Stimulated activated naive CD8-positive, alpha-beta T cell treated with anti-CD3 and anti-CD28 coated beads, Interleukin-15, amount 100 ng/mL, for 72 hours (primary cell): ENCODE measurements around the gene ANKRA2.

Source experiments
- ATAC-seq: fragments of 150-1000 bp; cut with Tn5 transposase; 2 replicates; pipeline ENCODE4 v1.10.0; 2021; ENCODE audit warnings: mild to moderate bottlenecking, moderate library complexity
- DNase-seq, 2 donors: peaks; one replicate each; pipeline ENCODE4 v3.0.0; 2021 to 2022
- H3K27ac Mint-ChIP-seq, 2 donors: one replicate each; pipeline ENCODE4 v1.8.0; 2022; ENCODE audit warnings: mild to moderate bottlenecking in 2 of 2, mixed read lengths in 2 of 2, moderate library complexity in 2 of 2
- H3K27me3 Mint-ChIP-seq: one replicate; pipeline ENCODE4 v1.8.0; 2022; ENCODE audit warnings: mixed read lengths
- H3K4me1 Mint-ChIP-seq: one replicate; pipeline ENCODE4 v1.8.0; 2022; ENCODE audit warnings: mild to moderate bottlenecking, mixed read lengths
- H3K4me3 Mint-ChIP-seq, 2 donors: one replicate each; pipeline ENCODE4 v1.8.0; 2022; ENCODE audit warnings: mild to moderate bottlenecking in 2 of 2, mixed read lengths in 2 of 2, moderate library complexity in 1 of 2
- H3K9me3 Mint-ChIP-seq, 2 donors: one replicate each; pipeline ENCODE4 v1.8.0; 2022; ENCODE audit warnings: mixed read lengths in 2 of 2

ANKRA2 gene, protein sequence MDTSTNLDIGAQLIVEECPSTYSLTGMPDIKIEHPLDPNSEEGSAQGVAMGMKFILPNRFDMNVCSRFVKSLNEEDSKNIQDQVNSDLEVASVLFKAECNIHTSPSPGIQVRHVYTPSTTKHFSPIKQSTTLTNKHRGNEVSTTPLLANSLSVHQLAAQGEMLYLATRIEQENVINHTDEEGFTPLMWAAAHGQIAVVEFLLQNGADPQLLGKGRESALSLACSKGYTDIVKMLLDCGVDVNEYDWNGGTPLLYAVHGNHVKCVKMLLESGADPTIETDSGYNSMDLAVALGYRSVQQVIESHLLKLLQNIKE

GRCh38 chr5:73565139-73565968 lies at the start of gene ANKRA2, which contains the start of gene UTP15:
ANKRA2 (minus strand) TSS chr5:73565639; CDS start chr5:73562881, 2,758 bp downstream.
UTP15 (plus strand) TSS chr5:73565743; CDS start chr5:73567345, 1,602 bp downstream.
- ATAC-seq (peak; percentile 95), DNase-seq (peak; percentile 94 to 97)
- Mint-ChIP-seq H3K27ac (peak within 1 kb of the TSS; percentile 98 to 100), H3K4me1 (peaks cover 26% of the 10 kb centered on the region), H3K27me3 (no peaks in the 10 kb centered on the region), H3K9me3 (no peaks in the 10 kb centered on the region), H3K4me3 (peak within 1 kb of the TSS; percentile 90 to 98)

- no peak for ATAC-seq
- Mint-ChIP-seq H3K4me3 (no peak overlapping the region), H3K9me3 (no peaks in the 10 kb centered on the region), H3K27me3 (peaks cover 55% of the 10 kb centered on the region), H3K27ac (no peak overlapping the region), H3K4me1 (no peaks in the 10 kb centered on the region)
- DNase-seq = no peak
Observed at GRCh38 chr5:73615085-73615484, 49.6 kb upstream of the ANKRA2 start.

GRCh38 chr5:73612799-73613198 lies 47.4 kb upstream of the ANKRA2 start:
- Mint-ChIP-seq H3K4me3 (no peak overlapping the region), H3K27me3 (peaks cover 48% of the 10 kb centered on the region), H3K4me1 (no peaks in the 10 kb centered on the region), H3K27ac (no peak overlapping the region), H3K9me3 (no peaks in the 10 kb centered on the region)
- DNase-seq (no peak), ATAC-seq (no peak)

- peaks cover 30% of the 10 kb centered on the region for H3K27me3 Mint-ChIP-seq
Observed at GRCh38 chr5:73607228-73607627, 41.8 kb upstream of the ANKRA2 start.

DNA sequence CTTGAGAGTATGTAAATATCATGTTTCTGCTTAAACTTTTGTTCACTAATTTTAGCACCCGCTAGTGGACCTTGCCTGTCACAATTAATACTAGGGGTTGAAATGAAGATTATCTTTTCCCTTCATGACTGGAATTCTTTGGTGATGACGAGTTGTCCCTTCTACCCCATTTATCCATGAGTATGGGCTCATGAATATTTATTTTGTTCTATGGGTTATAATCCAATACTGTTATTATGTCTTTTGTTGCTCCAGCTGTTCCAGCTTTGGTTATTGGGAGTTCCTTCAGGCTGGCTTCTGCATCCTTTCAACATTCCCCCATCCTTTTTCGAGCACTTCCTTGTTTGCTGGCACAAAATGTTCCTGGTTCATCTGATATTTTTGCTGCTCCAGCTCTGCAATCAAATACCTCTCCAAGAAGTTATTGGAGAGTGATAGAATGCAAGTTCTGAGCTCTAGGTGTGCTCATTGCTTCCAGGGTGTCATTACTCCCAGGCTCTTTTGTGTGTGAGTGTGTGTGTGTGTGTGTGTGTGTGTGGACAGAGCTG lies 40.8 kb upstream of the ANKRA2 start:
- H3K9me3 Mint-ChIP-seq = peaks cover 5 to 7% of the 10 kb centered on the region in 2 donors
- no peak overlapping the region for H3K4me3 Mint-ChIP-seq
- H3K4me1 Mint-ChIP-seq = no peaks in the 10 kb centered on the region
- peaks cover 21% of the 10 kb centered on the region for H3K27me3 Mint-ChIP-seq
- ATAC-seq = no peak
- no peak overlapping the region for H3K27ac Mint-ChIP-seq
- DNase-seq = no peak

More at GRCh38 chr5:73607228-73607627, 41.8 kb upstream of the ANKRA2 start:
- no peaks in the 10 kb centered on the region for H3K4me1 Mint-ChIP-seq
- no peak overlapping the region for H3K4me3 Mint-ChIP-seq
- DNase-seq = no peak
- no peak overlapping the region for H3K27ac Mint-ChIP-seq
- H3K9me3 Mint-ChIP-seq = no peaks in the 10 kb centered on the region
- no peak for ATAC-seq

DNA sequence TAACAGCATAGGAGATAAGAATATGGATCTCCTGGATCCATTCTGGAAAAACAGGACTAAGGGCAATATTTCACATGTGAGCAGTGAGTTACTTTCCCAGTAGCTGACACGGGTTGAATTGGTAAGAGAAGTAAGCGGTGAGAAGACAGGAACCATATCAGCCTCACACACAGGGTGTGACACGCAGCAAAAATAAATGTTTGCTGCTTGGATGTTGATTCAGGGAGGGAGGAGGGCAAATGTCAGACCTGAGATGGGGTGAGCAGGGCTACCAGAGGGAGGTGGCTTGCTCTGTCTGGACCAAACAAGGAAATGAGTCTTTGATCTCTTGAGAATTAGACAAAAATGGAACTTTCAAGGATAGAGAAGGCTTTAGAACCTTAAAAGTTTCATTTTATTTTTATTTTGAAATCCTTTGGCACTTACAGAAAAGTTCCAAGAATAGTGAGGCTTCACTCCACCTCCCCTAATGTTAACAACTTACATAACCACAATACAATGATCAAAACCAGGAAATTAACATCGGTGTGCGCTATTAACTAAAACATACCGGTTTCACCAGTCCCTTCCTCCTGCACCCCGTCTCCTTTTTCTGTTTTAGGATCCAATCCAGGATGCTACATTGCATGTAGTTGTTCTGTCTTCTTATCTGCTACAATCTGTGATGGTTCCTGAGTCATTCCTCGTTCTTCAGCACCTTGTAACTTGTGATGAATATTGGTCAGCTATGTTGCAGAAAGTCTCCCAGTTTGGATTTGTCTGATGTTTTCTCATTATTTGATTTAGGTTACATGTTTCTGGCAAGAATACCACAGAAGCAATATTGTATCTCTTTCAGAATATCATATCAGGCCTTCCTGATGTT lies 40.0 kb upstream of the ANKRA2 start:
- Mint-ChIP-seq H3K27me3 (peaks cover 13% of the 10 kb centered on the region), H3K4me3 (no peak overlapping the region), H3K9me3 (peaks cover 5 to 7% of the 10 kb centered on the region in 2 donors), H3K27ac (no peak overlapping the region), H3K4me1 (no peaks in the 10 kb centered on the region)
- DNase-seq (no peak), ATAC-seq (no peak)

GRCh38 chr5:73603998-73604397 lies 38.6 kb upstream of the ANKRA2 start:
- no peak for DNase-seq
- H3K4me3 Mint-ChIP-seq = no peak overlapping the region
- H3K27ac Mint-ChIP-seq = no peak overlapping the region
- no peaks in the 10 kb centered on the region for H3K4me1 Mint-ChIP-seq
- no peak for ATAC-seq
- peaks cover 16% of the 10 kb centered on the region for H3K27me3 Mint-ChIP-seq
- H3K9me3 Mint-ChIP-seq = peaks cover 5 to 7% of the 10 kb centered on the region in 2 donors

- DNase-seq = no peak
- Mint-ChIP-seq H3K9me3 (peaks cover 5 to 7% of the 10 kb centered on the region in 2 donors), H3K27me3 (peaks cover 11% of the 10 kb centered on the region), H3K4me3 (no peak overlapping the region), H3K4me1 (no peaks in the 10 kb centered on the region), H3K27ac (no peak overlapping the region)
- no peak for ATAC-seq
Observed at GRCh38 chr5:73599380-73599779, 33.9 kb upstream of the ANKRA2 start.

DNA sequence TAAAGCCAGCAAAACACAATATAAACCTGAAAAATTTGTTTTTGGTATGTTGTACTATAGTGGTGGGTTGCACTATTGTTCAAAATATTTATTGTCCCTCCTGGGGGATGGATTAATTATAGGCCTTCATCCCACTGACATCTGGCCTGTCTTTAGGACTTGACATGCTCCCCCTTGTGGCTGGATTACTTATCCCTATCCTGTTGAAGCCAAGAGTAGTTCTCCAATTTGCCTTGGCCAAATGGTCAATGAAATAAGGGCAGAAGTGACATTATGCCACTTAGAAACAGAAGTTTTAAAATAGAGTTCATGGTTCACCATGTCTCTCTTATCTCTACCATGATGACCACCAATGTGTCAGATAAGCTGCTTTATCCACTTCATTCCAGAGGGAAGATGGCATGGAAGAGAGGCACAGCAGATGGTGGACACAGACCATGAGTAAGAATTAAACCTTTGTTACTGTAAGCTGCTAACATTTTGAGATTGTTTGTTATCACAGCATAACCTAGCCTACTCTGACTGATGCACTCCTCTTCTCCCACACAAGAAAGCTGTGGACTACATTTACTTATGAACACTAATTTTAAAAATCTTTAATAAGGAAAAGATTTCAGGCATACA lies 31.4 kb upstream of the ANKRA2 start:
- Mint-ChIP-seq H3K27me3 (peaks cover 11% of the 10 kb centered on the region), H3K4me3 (no peak overlapping the region), H3K4me1 (no peaks in the 10 kb centered on the region), H3K9me3 (peaks cover 3 to 4% of the 10 kb centered on the region in 2 donors), H3K27ac (no peak overlapping the region)
- no peak for ATAC-seq
- no peak for DNase-seq

DNA sequence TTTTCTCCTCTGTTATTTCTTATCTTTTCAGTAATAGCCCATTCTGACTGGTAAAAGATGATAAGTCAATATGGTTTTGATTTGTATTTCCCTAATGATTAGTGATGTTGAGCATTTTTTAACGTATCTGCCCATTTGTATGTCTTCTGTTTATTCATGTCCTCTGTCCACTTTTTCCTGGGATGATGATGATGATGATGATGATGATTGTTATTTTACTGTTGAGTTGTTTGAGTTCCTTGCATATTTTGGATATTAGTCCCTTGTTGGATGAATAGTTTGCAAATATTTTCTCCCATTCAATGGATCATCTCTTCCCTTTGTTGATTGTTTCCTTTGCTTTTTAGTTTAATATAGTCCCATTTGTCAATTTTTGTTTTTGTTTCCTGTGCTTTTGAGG lies 27.1 kb upstream of the ANKRA2 start:
- Mint-ChIP-seq H3K9me3 (no peaks in the 10 kb centered on the region), H3K27me3 (no peaks in the 10 kb centered on the region), H3K4me3 (no peak overlapping the region), H3K4me1 (no peaks in the 10 kb centered on the region), H3K27ac (no peak overlapping the region)
- ATAC-seq (no peak), DNase-seq (no peak)

DNA sequence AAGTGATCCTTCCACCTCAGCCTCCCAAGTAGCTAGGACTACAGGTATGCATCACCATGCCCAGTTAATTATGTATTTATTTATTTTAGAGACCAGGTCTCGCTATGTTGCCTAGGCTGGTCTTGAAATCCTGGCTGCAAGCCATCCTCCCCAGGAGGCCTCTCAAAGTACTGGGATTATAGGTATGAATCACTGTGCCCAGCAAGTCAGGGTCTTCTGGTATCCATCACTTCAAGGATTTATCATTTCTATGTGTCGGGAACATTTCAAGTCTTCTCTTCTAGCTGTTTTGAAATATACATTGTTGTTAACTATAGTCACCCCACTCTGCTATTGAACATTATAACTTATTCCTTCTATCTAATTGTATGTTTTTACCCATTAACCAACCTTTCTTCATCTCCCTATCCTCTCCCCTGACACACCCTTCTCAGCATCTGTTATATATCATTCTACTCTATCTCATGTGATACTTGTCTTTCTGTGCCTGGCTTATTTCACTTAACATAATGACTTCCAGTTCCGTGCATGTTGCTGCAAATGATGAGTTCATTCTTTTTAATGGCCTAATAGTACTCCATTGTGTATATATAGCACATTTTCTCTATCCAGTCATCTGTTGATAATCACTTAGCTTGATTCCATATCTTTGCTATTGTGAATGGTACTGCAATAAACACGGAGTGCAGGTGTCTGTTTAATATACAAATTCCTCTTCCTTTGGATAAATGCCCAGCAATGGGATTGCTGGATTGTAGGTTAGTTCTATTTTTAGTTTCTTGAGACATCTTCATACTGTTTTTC lies 26.5 kb upstream of the ANKRA2 start:
- Mint-ChIP-seq H3K9me3 (no peaks in the 10 kb centered on the region), H3K4me3 (no peak overlapping the region), H3K4me1 (no peaks in the 10 kb centered on the region), H3K27ac (no peak overlapping the region), H3K27me3 (no peaks in the 10 kb centered on the region)
- no peak for ATAC-seq
- DNase-seq = no peak

DNA sequence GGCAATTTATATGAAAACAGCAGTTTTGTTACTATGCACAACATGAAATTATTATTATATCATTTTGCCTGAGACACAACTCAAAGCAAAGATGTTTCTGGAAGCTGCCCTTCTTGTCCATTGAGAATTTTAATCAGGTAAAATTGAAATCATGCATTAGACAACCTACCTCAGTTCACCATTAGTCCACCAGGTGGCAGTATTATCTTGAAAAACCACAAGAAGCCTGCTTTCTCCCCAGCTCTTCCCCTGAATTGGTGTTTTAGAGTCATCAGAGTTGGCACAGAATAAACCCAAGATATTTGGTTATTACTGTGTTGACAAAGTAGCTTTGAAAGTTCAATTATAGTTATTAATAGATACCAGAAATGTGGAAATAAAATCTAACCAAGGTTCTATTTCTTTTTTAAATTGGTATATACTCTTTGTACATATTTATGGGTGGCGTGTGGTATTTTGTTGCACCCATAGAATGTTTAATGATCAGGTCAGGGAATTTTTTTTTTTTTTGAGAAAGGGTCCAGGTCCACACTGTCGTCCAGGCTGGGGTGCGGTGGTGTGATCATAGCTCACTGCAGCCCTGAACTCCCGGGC lies 25.8 kb upstream of the ANKRA2 start:
- ATAC-seq = peak; percentile 65

DNA sequence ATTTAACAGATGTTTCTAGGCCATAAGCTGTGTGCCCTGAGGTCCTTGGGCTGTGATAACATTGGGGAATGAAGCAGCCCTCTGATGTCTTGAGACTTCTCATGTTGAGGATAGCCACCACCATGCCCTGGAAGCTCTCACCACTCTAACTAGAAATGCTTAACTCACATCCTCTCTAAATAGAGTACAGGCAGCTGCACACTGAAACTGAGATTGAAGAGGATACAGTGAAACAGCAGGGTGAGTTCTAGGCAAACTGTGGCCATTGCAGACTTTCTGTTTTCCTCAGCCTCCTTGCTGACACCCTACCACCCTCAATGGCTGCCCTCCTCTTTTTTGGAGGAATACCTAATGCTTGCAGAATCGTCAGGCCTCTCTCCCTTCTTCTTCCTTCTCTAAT lies 22.5 kb upstream of the ANKRA2 start:
- Mint-ChIP-seq H3K27me3 (no peaks in the 10 kb centered on the region), H3K27ac (no peak overlapping the region), H3K4me3 (no peak overlapping the region), H3K4me1 (no peaks in the 10 kb centered on the region), H3K9me3 (no peaks in the 10 kb centered on the region)
- DNase-seq (no peak), ATAC-seq (no peak)

More for the DNA sequence above, 25.8 kb upstream of the ANKRA2 start:
- Mint-ChIP-seq H3K4me1 (no peaks in the 10 kb centered on the region), H3K9me3 (no peaks in the 10 kb centered on the region), H3K27me3 (no peaks in the 10 kb centered on the region), H3K27ac (no peak overlapping the region), H3K4me3 (no peak overlapping the region)
- peak; percentile 16 to 56 for DNase-seq
